NCI-H2227 (cell line): ENCODE measurements around the gene SIK3.
"Not testable (repeated sequence)": the region's sequence is repeated elsewhere in the genome, so short reads cannot be mapped to it uniquely, and the experiment has no call there.

Source experiments
- DNase-seq: peaks from one replicate; lab custom pipeline; 2025; ENCODE audit not compliant: unreplicated experiment; lab: John Stamatoyannopoulos, UW

SIK3 gene

DNA sequence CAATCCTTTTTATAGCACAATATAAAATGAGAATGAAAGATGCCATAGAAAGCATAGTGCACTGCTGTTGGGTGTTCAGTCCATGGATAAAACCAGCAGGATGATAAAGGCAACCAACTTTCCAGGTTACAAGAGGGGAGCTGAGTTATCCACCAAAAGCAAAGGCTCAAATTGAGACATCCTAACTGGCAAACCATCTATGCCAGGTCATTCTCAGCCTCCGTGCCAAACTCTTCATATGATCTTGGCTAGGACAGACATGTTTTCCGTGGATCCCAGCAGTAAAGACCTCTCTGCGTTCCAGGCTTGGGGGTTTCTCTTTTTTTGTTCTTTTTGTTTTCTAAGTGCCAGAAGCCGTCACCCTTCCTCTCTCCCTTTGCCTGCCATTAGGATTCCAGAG is 253.5 kb downstream of the SIK3 start:
- no peak for DNase-seq

GRCh38 chr11:116843661-116844060 is 254.6 kb downstream of the SIK3 start:
- DNase-seq = no peak

GRCh38 chr11:116842909-116843308 is 255.3 kb downstream of the SIK3 start:
- DNase-seq = no peak

GRCh38 chr11:116842117-116842516 is 256.1 kb downstream of the SIK3 start:
- DNase-seq = no peak

DNA sequence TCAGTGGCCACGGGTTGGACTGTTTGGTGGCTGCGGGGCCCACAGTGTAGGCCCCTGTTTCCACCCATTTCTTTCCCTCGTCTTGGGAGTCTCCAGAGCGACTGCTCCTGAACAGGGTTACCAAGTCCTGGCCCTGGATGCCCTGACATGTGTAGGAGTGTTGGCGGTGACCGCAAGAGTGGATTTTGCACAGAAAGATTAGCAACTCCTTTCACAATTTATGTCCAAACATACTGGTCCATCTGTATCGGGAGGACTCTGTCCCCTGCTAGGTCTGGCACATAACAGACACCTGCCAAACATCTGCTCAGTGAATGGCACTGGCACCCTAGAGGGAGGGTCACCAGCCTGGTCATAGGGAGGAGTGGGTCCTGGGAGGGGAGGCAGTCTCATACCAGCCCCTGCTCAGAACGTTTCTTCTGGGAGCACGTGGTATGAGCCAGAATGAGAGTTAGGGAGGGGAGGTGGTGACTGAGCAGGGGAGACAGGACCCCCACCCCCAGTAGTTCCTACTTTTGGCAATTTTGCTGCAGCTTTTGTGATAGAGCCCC is 257.4 kb downstream of the SIK3 start:
- no peak for DNase-seq

GRCh38 chr11:116840224-116840745 is 257.9 kb downstream of the SIK3 start:
- no peak for DNase-seq

- DNase-seq = no peak
These were observed 259.7 kb downstream of the SIK3 start for GRCh38 chr11:116838321-116839084.

GRCh38 chr11:116837231-116838091 is 260.8 kb downstream of the SIK3 start, which contains the start of gene APOA1:
TSS of gene APOA1 (minus strand) at chr11:116837622. CDS start at chr11:116837387, 235 bp downstream.
- DNase-seq = no peak

GRCh38 chr11:116836632-116836991 is 261.6 kb downstream of the SIK3 start:
- DNase-seq = no peak

DNA sequence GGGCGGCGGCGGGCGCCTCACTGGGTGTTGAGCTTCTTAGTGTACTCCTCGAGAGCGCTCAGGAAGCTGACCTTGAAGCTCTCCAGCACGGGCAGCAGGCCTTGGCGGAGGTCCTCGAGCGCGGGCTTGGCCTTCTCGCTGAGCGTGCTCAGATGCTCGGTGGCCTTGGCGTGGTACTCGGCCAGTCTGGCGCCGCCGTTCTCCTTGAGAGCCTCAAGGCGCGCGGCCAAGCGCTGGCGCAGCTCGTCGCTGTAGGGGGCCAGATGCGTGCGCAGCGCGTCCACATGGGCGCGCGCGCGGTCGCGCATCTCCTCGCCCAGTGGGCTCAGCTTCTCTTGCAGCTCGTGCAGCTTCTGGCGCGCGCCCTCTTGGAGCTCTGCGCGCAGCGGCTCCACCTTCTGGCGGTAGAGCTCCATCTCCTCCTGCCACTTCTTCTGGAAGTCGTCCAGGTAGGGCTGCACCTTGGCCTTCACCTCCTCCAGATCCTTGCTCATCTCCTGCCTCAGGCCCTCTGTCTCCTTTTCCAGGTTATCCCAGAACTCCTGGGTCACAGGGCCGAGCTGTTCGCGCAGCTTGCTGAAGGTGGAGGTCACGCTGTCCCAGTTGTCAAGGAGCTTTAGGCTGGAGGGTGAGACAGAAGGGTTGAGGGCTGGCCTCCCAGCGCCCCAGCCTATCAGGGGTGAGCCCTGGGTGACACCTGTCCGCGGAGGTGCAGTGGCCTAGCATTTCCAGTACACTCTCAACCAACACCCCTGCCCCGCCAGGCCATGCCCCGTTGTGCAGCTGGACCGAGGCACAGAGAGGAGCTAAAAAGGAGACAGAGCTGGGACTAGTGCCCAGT is 262.2 kb downstream of the SIK3 start:
- peak; percentile 96 for DNase-seq

GRCh38 chr11:116835042-116835772 is 263.0 kb downstream of the SIK3 start:
- DNase-seq = peak; percentile 43

- not testable (repeated sequence) for DNase-seq
These were observed 263.6 kb downstream of the SIK3 start for GRCh38 chr11:116834535-116835041.

GRCh38 chr11:116833816-116834534 is 264.3 kb downstream of the SIK3 start:
- no peak for DNase-seq

DNA sequence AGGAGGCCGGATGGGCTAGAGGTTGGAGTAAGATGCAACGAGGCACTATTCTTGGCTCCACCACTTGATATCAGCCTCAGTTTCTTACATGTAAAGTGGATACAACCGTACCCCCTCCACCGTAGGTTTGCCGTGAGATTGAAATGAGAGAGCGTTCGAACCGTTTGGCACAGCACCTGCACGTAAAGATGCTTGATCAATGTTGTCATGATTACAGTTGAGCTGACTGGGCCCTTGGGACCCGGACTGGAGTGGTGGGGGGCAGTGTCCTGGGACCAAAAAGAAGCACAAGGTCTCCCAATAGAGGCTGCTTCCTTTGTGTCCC is 264.8 kb downstream of the SIK3 start:
- DNase-seq = no peak

- no peak for DNase-seq
These were observed 265.6 kb downstream of the SIK3 start for GRCh38 chr11:116832350-116833290.

DNA sequence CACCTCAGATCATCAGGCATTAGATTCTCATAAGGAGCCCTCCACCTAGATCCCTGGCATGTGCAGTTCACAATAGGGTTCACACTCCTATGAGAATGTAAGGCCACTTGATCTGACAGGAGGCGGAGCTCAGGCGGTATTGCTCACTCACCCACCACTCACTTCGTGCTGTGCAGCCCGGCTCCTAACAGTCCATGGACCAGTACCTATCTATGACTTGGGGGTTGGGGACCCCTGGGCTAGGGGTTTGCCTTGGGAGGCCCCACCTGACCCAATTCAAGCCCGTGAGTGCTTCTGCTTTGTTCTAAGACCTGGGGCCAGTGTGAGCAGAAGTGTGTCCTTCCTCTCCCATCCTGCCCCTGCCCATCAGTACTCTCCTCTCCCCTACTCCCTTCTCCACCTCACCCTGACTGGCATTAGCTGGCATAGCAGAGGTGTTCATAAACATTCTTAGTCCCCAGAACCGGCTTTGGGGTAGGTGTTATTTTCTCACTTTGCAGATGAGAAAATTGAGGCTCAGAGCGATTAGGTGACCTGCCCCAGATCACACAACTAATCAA is 266.4 kb downstream of the SIK3 start:
- no peak for DNase-seq

- no peak for DNase-seq
These were observed 267.9 kb downstream of the SIK3 start for GRCh38 chr11:116830184-116830912.
